ENCODE data around the gene SLC2A6. TPM values are rescaled to one million over a fixed set of nuclear protein-coding genes. Genes with fewer than 3 reads are reported as not detected.

The SLC2A6 gene
- total RNA-seq, 4 donors from 2014 or later = 1.1 to 3.8 (median 2.5) TPM

DNA sequence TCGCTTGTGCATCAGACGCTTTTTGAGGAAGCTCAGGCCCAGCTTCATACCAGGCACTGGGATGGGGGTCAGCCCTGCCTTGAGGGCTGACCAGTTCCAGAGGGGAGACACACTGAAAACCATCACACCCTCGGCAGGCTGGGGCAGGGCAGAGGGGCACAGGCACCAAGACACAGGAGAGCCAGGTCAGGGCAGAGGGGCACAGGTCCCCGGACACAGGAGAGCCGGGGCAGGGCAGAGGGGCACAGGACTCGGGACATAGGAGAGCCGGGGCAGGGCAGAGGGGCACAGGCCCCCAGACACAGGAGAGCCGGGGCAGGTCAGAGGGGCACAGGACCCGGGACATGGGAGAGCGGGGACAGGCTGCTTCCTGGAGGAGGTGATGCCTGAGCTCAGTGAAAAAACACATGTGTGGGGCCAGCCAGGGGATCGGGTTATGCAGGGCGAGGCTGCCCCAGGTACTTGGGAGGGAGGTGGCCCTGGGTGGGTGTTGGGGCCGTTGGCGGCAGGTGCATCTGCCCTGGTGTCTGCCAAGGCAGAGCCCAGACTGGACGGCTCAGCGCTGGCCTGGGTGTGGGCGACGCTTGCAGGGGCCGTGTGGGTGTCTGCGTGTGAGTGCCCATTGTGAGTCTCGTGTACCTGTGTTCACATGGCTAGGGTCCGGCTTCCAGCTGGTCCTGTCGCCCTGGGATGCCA, 15.1 kb upstream of the SLC2A6 start:
- H3K4me1 ChIP-seq = peaks cover 13 to 21% of the 10 kb centered on the region in 2 donors
- H3K27ac ChIP-seq = no peak overlapping the region
- 91 to 93% methylated on average over 22 of the region's 23 CpGs for WGBS, 2 donors
- no peaks in the 10 kb centered on the region for H3K36me3 ChIP-seq
- H3K9me3 ChIP-seq = no peaks in the 10 kb centered on the region
- DNase-seq = no peak
- no peak overlapping the region for H3K4me3 ChIP-seq (replicated peaks in 1 of 3)
- intact Hi-C loops (cut with DNase I) = no loop called here
- TF ChIP-seq POLR2A (IDR thresholded peaks at IDR 0.05) = no peak
- TF ChIP-seq, protein P1, sequence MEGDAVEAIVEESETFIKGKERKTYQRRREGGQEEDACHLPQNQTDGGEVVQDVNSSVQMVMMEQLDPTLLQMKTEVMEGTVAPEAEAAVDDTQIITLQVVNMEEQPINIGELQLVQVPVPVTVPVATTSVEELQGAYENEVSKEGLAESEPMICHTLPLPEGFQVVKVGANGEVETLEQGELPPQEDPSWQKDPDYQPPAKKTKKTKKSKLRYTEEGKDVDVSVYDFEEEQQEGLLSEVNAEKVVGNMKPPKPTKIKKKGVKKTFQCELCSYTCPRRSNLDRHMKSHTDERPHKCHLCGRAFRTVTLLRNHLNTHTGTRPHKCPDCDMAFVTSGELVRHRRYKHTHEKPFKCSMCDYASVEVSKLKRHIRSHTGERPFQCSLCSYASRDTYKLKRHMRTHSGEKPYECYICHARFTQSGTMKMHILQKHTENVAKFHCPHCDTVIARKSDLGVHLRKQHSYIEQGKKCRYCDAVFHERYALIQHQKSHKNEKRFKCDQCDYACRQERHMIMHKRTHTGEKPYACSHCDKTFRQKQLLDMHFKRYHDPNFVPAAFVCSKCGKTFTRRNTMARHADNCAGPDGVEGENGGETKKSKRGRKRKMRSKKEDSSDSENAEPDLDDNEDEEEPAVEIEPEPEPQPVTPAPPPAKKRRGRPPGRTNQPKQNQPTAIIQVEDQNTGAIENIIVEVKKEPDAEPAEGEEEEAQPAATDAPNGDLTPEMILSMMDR (IDR thresholded peaks at IDR 0.05) = no peak
- no peaks in the 10 kb centered on the region for H3K27me3 ChIP-seq

- intact Hi-C loops (cut with DNase I) = no loop called here
- Histone ChIP-seq H3K27ac (no peak overlapping the region), H3K27me3 (no peaks in the 10 kb centered on the region), H3K36me3 (no peaks in the 10 kb centered on the region), H3K4me1 (peaks cover 13 to 21% of the 10 kb centered on the region in 2 donors), H3K9me3 (no peaks in the 10 kb centered on the region), H3K4me3 (replicated peaks in 1 of 3) (no peak overlapping the region)
- DNase-seq = no peak
- TF ChIP-seq POLR2A (IDR thresholded peaks at IDR 0.05) = no peak
- TF ChIP-seq, protein P1 (IDR thresholded peaks at IDR 0.05) = no peak
- WGBS, 2 donors = 82% methylated on average over 2 to 8 of the region's 11 CpGs
These were observed 14.5 kb upstream of the SLC2A6 start for GRCh38 chr9:133493428-133493827.

GRCh38 chr9:133492061-133493021, 13.4 kb upstream of the SLC2A6 start:
- peak; percentile 61 to 82 for DNase-seq
- H3K4me3 ChIP-seq (replicated peaks in 1 of 3) = no peak overlapping the region

GRCh38 chr9:133491656-133491925, 12.7 kb upstream of the SLC2A6 start:
- 94 to 96% methylated on average over 8 of the region's 8 CpGs for WGBS, 2 donors
- H3K27ac ChIP-seq = peak overlapping the region; percentile 19 to 79 (median 71)
- H3K27me3 ChIP-seq = no peaks in the 10 kb centered on the region

More at GRCh38 chr9:133492061-133493021, 13.4 kb upstream of the SLC2A6 start:
- no peaks in the 10 kb centered on the region for H3K36me3 ChIP-seq
- H3K9me3 ChIP-seq = no peaks in the 10 kb centered on the region
- TF ChIP-seq, protein P1 (IDR thresholded peaks at IDR 0.05) = no peak
- no peak for TF ChIP-seq POLR2A (IDR thresholded peaks at IDR 0.05)
- 57 to 62% methylated on average over 11 to 25 of the region's 33 CpGs for WGBS, 2 donors
- H3K27me3 ChIP-seq = no peaks in the 10 kb centered on the region
- intact Hi-C loops (cut with DNase I) = no loop called here
- H3K27ac ChIP-seq = peak overlapping the region; percentile 19 to 79 (median 71)
- peaks cover 13 to 24% of the 10 kb centered on the region in 2 donors for H3K4me1 ChIP-seq

More at GRCh38 chr9:133491656-133491925, 12.7 kb upstream of the SLC2A6 start:
- no peak for DNase-seq
- Histone ChIP-seq H3K9me3 (no peaks in the 10 kb centered on the region), H3K36me3 (no peaks in the 10 kb centered on the region), H3K4me1 (peaks cover 13 to 24% of the 10 kb centered on the region in 2 donors), H3K4me3 (replicated peaks in 1 of 3) (no peak overlapping the region)
- TF ChIP-seq POLR2A (IDR thresholded peaks at IDR 0.05) = no peak
- TF ChIP-seq, protein P1 (IDR thresholded peaks at IDR 0.05) = no peak
- intact Hi-C loops (cut with DNase I) = no loop called here
